HG02642 (cell line): ENCODE measurements around the gene ADIPOR1.
A peak's percentile ranks its signal among the peaks of the same experiment; 100 is the strongest.
"Not testable (repeated sequence)": the region's sequence is repeated elsewhere in the genome, so short reads cannot be mapped to it uniquely, and the experiment has no call there.

Source experiments
- ATAC-seq: cut with Tn5 transposase; IDR thresholded peaks from one replicate; pipeline ENCODE4 v1.9.1; 2021; ENCODE audit warnings: mild to moderate bottlenecking; ENCODE audit not compliant: unreplicated experiment, poor library complexity

ADIPOR1 gene

GRCh38 chr1:202957733-202958543, at the start of gene ADIPOR1:
ADIPOR1 (minus strand) TSS chr1:202958312; CDS start chr1:202951070, 7,242 bp downstream.
- peak; percentile 98 for ATAC-seq

- peak; percentile 97 for ATAC-seq
Measured at GRCh38 chr1:203006948-203007871, 49.1 kb upstream of the ADIPOR1 start, which contains the start of gene TMEM183A. TMEM183A (plus strand) TSS chr1:203007374; CDS start chr1:203007466, 92 bp downstream.

GRCh38 chr1:203005395-203006142, 47.5 kb upstream of the ADIPOR1 start:
- ATAC-seq: not testable (repeated sequence)

GRCh38 chr1:203002951-203003350, 44.8 kb upstream of the ADIPOR1 start:
- ATAC-seq: no peak

- ATAC-seq: no peak
Measured at GRCh38 chr1:203001986-203002385, 43.9 kb upstream of the ADIPOR1 start.

- no peak for ATAC-seq
Measured at GRCh38 chr1:203000217-203000944, 42.3 kb upstream of the ADIPOR1 start.

GRCh38 chr1:202998836-202999750, 41.0 kb upstream of the ADIPOR1 start:
- ATAC-seq: no peak

GRCh38 chr1:202994756-202995155, 36.6 kb upstream of the ADIPOR1 start:
- ATAC-seq: no peak

GRCh38 chr1:202991112-202991511, 33.0 kb upstream of the ADIPOR1 start:
- no peak for ATAC-seq

GRCh38 chr1:202989879-202990278, 31.8 kb upstream of the ADIPOR1 start:
- ATAC-seq: no peak

GRCh38 chr1:202987922-202988583, 29.9 kb upstream of the ADIPOR1 start:
- ATAC-seq: no peak

GRCh38 chr1:202987255-202987654, 29.1 kb upstream of the ADIPOR1 start:
- no peak for ATAC-seq

- ATAC-seq: not testable (repeated sequence)
Measured at GRCh38 chr1:202986120-202986519, 28.0 kb upstream of the ADIPOR1 start.

- no peak for ATAC-seq
Measured at GRCh38 chr1:202982715-202983430, 24.8 kb upstream of the ADIPOR1 start.

- ATAC-seq: no peak
Measured at GRCh38 chr1:202981939-202982338, 23.8 kb upstream of the ADIPOR1 start.

- ATAC-seq: no peak
Measured at GRCh38 chr1:202979459-202979858, 21.3 kb upstream of the ADIPOR1 start.

GRCh38 chr1:202976633-202977032, 18.5 kb upstream of the ADIPOR1 start:
- no peak for ATAC-seq
